ENCODE results near the gene GPR61.

The GPR61 gene

DNA sequence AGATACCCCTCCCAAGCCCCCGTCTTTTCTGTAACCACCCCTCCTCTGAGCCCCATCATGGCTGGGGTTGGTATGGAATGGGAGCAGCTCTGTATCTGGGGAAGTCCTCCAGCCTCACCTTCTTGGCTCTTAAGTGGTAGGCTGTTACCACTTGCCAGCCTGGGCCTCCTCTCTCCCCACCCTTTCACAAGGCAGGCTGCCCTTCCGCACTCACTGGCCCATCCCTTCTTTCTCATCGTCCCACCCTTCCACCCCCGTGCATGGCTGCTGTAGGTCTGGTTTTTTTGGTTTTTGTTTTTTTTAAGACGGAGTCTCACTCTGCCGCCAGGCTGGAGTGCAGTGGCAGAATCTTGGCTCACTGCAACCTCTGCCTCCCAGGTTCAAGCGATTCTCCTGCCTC is 40.6 kb upstream of the GPR61 start:
- Histone ChIP-seq H3K27me3 (ENCODE audit: control insufficient read depth, insufficient read depth, low read length) (no peaks in the 10 kb centered on the region), H3K36me3 (ENCODE audit: insufficient read depth, low read length) (peaks cover 31% of the 10 kb centered on the region), H3K9ac (ENCODE audit: low read depth, low read length) (no peak overlapping the region), H3K4me1 (ENCODE audit: control insufficient read depth, insufficient read depth, low read length) (peaks cover 26% of the 10 kb centered on the region), H3K4me2 (ENCODE audit: low read length) (peak overlapping the region; percentile 30), H3K9me3 (replicated peaks; ENCODE audit: low read length) (no peaks in the 10 kb centered on the region), H3K4me3 (ENCODE audit: low read length) (no peak overlapping the region)

DNA sequence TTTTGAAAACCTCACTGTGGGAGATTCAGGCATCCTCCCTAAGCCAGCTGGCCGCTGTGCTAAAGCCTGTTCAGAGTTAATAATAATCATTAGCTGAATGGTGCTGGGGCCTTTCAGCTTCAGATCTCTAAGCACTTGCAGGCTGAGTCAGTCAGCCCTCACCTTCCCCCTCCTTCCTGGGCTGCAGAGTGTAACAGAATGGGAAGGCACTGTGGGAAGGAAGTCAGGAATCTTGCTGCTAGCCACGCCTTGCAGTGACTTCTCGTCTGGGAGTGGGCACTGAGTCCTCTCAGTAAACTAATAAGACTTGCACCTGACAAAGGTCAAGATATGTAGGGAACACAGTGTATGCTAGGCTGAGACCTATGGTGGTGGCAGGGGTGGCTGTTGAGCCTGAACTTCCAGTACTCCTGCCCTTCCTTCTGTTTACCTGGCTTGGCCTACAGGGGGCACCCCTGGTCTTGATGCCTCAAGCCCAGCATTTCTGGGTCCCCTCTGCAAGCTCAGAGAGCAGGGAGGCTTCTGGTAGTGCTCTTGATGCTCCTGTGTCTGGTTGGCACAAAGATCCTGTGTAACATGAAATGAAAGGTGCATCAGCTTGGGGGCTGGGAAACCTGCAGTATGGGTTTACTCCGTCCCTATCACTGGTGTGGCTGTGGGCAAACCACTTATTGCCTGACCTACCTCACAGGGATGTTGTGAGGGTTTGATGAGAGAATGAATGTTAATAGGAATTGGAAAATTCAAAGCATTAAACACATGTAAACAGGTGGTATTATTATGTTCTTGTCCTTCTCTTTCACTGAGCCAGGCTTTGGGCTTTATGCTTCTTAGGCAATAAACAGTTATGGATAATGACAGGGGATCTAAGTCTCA is 39.8 kb upstream of the GPR61 start:
- H3K4me2 ChIP-seq (ENCODE audit: low read length), result no peak overlapping the region
- H3K4me1 ChIP-seq (ENCODE audit: control insufficient read depth, insufficient read depth, low read length), result peaks cover 21% of the 10 kb centered on the region
- H3K36me3 ChIP-seq (ENCODE audit: insufficient read depth, low read length), result peaks cover 31% of the 10 kb centered on the region
- H3K27me3 ChIP-seq (ENCODE audit: control insufficient read depth, insufficient read depth, low read length), result no peaks in the 10 kb centered on the region
- no peak overlapping the region for H3K4me3 ChIP-seq (ENCODE audit: low read length)
- no peak overlapping the region for H3K9ac ChIP-seq (ENCODE audit: low read depth, low read length)
- H3K9me3 ChIP-seq (replicated peaks; ENCODE audit: low read length), result no peaks in the 10 kb centered on the region

DNA sequence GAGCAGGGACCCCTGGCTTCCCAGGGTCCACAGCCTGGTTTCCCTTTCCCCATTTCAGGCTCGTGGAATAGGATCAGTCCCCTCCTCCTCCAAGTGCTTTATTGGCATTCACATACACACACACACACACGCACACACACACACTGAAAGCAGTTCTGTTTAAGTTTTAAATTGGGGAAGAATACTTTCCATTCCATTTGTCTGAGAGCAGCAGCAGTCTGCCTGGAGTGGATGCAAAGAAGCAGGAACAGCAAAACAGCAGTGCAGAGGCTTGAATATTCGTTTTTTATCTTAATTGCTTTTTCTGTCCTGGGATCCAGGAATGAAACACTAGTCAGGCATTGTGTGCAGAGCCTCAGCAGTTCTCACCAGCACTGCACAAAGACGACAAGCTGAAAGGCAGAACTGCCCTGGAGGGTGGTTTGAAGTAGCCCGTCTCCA is 38.7 kb upstream of the GPR61 start:
- H3K9me3 ChIP-seq (replicated peaks; ENCODE audit: low read length), result no peaks in the 10 kb centered on the region
- peaks cover 26% of the 10 kb centered on the region for H3K36me3 ChIP-seq (ENCODE audit: insufficient read depth, low read length)
- peaks cover 18% of the 10 kb centered on the region for H3K4me1 ChIP-seq (ENCODE audit: control insufficient read depth, insufficient read depth, low read length)
- H3K4me2 ChIP-seq (ENCODE audit: low read length), result no peak overlapping the region
- H3K4me3 ChIP-seq (ENCODE audit: low read length), result no peak overlapping the region
- H3K9ac ChIP-seq (ENCODE audit: low read depth, low read length), result no peak overlapping the region
- H3K27me3 ChIP-seq (ENCODE audit: control insufficient read depth, insufficient read depth, low read length), result no peaks in the 10 kb centered on the region

DNA sequence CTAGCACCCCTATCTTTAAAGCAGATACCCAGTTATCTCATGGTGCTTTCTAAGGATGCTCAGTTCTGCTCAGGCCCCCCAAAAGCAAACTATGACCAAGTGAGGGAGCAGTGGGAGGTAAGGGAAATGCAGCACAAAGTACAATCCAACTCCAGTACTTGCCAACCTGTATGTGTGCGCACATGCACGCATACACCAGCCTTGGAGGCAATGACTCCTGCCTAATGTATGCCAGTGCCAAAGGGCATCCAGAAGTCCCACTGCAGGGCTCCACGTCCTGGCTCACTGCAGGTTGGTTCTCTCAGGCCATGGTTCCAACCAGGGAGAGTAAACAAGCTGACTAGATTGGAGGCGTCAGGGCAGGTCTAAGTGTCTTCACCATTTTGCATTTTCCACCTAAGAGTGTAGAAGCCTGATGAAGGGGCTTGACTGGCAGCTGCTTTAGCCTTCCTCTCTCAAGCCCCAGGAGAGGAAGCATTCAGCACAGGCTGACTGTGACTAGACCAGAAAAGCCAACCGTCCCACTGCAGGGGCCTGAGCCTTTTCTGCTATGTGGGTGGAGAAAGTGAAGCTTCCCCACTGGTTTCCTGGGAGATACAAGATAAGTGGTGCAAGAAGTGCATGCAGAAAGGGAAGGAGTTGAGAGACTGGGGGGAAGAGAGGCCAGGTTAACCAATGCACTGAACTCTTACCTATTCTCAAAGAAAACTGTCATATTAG is 37.9 kb upstream of the GPR61 start:
- Histone ChIP-seq H3K4me1 (ENCODE audit: control insufficient read depth, insufficient read depth, low read length) (peaks cover 18% of the 10 kb centered on the region), H3K9ac (ENCODE audit: low read depth, low read length) (no peak overlapping the region), H3K4me2 (ENCODE audit: low read length) (no peak overlapping the region), H3K36me3 (ENCODE audit: insufficient read depth, low read length) (peaks cover 18% of the 10 kb centered on the region), H3K9me3 (replicated peaks; ENCODE audit: low read length) (no peaks in the 10 kb centered on the region), H3K27me3 (ENCODE audit: control insufficient read depth, insufficient read depth, low read length) (no peaks in the 10 kb centered on the region), H3K4me3 (ENCODE audit: low read length) (no peak overlapping the region)

DNA sequence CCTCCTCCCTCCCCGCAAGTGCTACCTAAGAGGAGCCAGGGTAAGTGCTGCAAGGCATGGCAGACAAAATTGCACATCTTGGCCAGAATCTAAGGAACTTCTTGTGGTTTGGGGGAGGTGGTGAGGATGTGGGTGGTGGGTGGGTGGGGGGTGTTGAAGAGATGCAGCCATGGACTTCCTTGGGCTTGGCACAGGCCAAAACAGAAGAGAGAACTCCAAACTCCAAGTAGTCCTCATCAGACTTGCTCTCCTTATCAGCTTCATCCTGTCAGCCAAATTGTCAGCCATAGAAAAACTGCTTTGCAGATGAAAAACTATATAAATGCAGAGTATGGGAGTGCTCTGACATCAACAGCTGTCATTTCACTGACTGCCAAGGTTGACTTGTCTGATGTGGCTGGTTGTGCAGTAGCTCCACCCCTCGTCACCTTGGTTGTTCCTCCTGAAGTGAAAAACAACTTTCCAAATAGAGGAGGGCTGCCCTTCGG is 37.3 kb upstream of the GPR61 start:
- Histone ChIP-seq H3K4me2 (ENCODE audit: low read length) (no peak overlapping the region), H3K4me3 (ENCODE audit: low read length) (no peak overlapping the region), H3K36me3 (ENCODE audit: insufficient read depth, low read length) (peaks cover 16% of the 10 kb centered on the region), H3K4me1 (ENCODE audit: control insufficient read depth, insufficient read depth, low read length) (peaks cover 18% of the 10 kb centered on the region), H3K9ac (ENCODE audit: low read depth, low read length) (no peak overlapping the region), H3K9me3 (replicated peaks; ENCODE audit: low read length) (no peaks in the 10 kb centered on the region), H3K27me3 (ENCODE audit: control insufficient read depth, insufficient read depth, low read length) (peaks cover 4% of the 10 kb centered on the region)

DNA sequence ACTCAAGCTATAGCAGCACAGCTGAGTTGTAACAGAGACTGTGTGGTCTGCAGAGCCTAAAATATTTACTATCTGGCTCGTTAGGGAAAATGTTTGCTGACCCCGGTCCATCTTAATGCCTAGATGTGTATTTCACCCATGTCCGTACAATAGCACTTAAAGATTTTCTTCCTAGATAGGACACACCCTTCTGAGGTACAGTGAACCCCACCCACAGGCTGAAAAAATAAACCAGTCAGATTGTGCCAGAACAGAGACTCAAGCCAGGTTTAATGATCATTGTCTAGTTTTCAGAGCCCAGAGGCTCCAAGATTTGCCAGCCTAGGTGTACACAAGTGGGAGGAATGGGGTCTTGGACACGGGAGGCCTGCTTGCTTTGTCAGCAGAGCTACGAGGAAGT is 35.7 kb upstream of the GPR61 start:
- Histone ChIP-seq H3K36me3 (ENCODE audit: insufficient read depth, low read length) (peaks cover 11% of the 10 kb centered on the region), H3K9ac (ENCODE audit: low read depth, low read length) (no peak overlapping the region), H3K4me1 (ENCODE audit: control insufficient read depth, insufficient read depth, low read length) (peaks cover 9% of the 10 kb centered on the region), H3K9me3 (replicated peaks; ENCODE audit: low read length) (no peaks in the 10 kb centered on the region), H3K4me3 (ENCODE audit: low read length) (no peak overlapping the region), H3K27me3 (ENCODE audit: control insufficient read depth, insufficient read depth, low read length) (peaks cover 20% of the 10 kb centered on the region), H3K4me2 (ENCODE audit: low read length) (no peak overlapping the region)

DNA sequence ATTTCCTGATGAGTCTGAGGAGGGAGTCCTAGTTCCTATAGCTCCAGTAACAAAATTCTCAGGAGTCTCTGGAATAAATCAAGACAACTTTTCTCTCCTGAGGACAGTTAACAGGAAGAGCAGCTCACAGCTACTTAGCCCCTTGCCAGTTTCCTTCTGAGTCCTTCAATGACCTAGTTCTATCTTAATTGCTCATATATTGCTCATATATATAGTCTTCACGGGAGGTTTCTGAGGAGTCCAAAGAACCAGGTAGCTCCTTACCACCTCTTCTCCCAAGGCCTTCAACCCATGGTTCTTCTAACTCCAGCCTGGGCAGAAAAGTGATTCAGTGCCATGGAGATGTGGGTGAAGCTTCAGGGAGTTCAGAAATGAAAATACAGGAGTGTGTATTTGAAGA is 34.7 kb upstream of the GPR61 start:
- H3K27me3 ChIP-seq (ENCODE audit: control insufficient read depth, insufficient read depth, low read length), result peaks cover 24% of the 10 kb centered on the region
- no peak overlapping the region for H3K9ac ChIP-seq (ENCODE audit: low read depth, low read length)
- H3K4me3 ChIP-seq (ENCODE audit: low read length), result no peak overlapping the region
- H3K9me3 ChIP-seq (replicated peaks; ENCODE audit: low read length), result no peaks in the 10 kb centered on the region
- H3K36me3 ChIP-seq (ENCODE audit: insufficient read depth, low read length), result peaks cover 11% of the 10 kb centered on the region
- H3K4me2 ChIP-seq (ENCODE audit: low read length), result no peak overlapping the region
- peaks cover 4% of the 10 kb centered on the region for H3K4me1 ChIP-seq (ENCODE audit: control insufficient read depth, insufficient read depth, low read length)

DNA sequence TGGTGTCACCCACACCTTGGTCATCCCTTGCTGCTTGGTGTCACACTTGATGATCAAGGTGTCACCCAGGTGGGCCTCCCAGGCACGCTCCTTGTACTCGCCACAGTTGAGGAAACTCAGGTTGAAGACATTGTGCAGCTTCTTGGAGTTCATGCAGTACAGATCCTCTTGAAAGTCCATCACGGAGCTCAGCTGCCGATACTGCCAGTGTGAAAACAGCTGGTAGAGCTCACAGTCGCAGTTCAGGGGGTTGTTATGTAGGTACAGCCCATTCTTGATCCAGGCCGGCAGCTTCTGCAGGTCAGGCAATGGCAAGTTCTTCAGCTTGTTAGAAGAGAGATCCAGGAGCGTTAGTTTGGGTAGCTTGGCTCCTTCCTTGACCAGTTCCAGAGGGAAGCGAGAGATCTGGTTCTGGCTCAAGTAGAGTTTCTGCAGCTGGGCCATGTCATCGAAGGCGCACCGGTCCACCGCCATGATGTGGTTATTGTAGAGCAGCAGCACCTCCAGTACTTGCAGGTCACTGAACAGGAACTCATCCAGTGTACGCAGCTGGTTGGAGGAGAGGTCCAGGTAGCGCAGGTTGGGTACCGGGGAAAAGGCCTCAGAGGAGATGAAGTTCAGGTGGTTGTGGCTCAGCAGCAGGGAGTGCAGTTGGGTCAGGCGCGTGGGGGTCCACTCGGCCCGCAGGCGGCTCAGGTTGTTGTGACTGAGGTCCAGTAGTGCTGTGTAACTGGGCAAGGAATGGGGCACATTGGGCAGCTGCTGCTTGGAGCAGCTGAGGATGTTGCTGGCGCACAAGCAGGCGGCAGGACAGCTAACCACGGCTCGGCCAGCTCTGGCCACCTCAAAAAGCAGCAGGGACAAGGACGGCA is 31.4 kb upstream of the GPR61 start:
- Histone ChIP-seq H3K27me3 (ENCODE audit: control insufficient read depth, insufficient read depth, low read length) (peaks cover 40% of the 10 kb centered on the region), H3K4me2 (ENCODE audit: low read length) (no peak overlapping the region), H3K9ac (ENCODE audit: low read depth, low read length) (no peak overlapping the region), H3K36me3 (ENCODE audit: insufficient read depth, low read length) (no peaks in the 10 kb centered on the region), H3K9me3 (replicated peaks; ENCODE audit: low read length) (no peaks in the 10 kb centered on the region), H3K4me3 (ENCODE audit: low read length) (no peak overlapping the region), H3K4me1 (ENCODE audit: control insufficient read depth, insufficient read depth, low read length) (peaks cover 9% of the 10 kb centered on the region)

DNA sequence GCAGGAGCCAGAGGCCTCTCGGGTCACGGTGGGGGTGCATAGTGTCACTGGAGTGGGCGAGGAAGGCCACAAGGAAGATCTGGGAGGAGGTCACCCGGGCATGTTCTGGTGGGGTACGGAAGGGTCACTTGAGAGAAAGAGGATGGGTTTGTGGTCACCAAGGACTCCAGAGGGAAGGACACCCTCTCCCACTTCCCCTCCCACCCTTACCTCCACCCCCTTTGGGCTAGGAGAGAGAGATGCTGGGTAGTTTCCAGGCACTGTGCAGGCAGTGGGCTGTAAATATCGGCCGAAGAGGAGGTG is 30.8 kb upstream of the GPR61 start:
- H3K27me3 ChIP-seq (ENCODE audit: control insufficient read depth, insufficient read depth, low read length), result peaks cover 40% of the 10 kb centered on the region
- H3K9me3 ChIP-seq (replicated peaks; ENCODE audit: low read length), result no peaks in the 10 kb centered on the region
- H3K9ac ChIP-seq (ENCODE audit: low read depth, low read length), result no peak overlapping the region
- no peaks in the 10 kb centered on the region for H3K36me3 ChIP-seq (ENCODE audit: insufficient read depth, low read length)
- H3K4me1 ChIP-seq (ENCODE audit: control insufficient read depth, insufficient read depth, low read length), result peaks cover 9% of the 10 kb centered on the region
- no peak overlapping the region for H3K4me3 ChIP-seq (ENCODE audit: low read length)
- peak overlapping the region; percentile 95 for H3K4me2 ChIP-seq (ENCODE audit: low read length)

DNA sequence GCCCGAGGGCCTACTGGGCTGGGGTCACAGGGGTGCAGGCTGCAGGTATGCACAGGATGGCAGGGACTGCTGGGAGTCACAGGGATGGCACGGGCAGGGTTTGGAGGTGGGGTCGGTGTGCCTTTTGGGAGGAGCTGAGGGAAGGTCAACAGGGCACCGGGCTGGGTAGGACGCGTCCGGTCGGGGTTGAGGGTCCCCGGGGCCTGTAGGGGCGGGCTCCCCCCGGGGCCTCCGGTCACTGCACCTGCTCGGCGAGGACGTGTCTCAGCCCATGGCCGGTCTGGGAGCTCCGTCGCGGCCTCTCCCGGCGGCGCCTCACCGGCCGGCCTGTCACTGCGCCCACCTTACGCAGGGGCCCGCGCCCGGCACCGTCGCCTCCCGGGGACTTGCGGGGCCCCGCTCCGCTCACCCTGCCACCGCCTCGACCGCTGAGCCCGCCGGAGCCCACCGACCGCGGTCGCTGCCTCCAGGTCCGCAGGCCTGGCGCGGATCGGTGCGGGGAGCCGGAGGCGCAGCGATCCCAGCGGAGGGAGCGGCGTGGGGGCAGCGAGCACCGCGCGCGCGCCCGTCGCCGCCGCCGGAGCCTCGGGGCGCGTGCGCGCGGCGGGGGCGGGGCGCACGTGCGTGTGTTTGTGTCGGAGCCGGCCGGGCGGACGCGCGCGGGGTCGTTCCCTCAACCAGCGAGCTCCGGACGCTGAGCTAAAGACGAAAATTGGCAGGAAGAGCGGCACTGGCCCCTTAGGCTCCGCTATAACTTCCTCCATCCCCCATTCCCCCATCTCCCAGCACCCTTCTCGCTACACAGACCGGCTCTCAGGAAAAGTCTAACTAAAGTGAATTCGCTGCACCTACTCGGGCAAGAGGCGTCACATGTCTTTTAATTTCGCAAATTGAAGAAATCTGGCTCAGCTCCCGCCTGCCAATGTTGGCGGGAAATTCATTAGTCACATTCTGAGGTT is 30.2 kb upstream of the GPR61 start, which contains the start of gene AMIGO1:
AMIGO1 (minus strand) TSS at position 552 of the 959 bp plus-strand sequence. CDS start 815 bp downstream, outside the sequence.
- peak within 1 kb of the TSS; percentile 81 for H3K4me3 ChIP-seq (ENCODE audit: low read length)
- H3K9me3 ChIP-seq (replicated peaks; ENCODE audit: low read length), result no peaks in the 10 kb centered on the region
- H3K27me3 ChIP-seq (ENCODE audit: control insufficient read depth, insufficient read depth, low read length), result peaks cover 40% of the 10 kb centered on the region
- peak within 1 kb of the TSS; percentile 95 for H3K4me2 ChIP-seq (ENCODE audit: low read length)
- no peaks in the 10 kb centered on the region for H3K36me3 ChIP-seq (ENCODE audit: insufficient read depth, low read length)
- H3K9ac ChIP-seq (ENCODE audit: low read depth, low read length), result peak within 1 kb of the TSS; percentile 42
- H3K4me1 ChIP-seq (ENCODE audit: control insufficient read depth, insufficient read depth, low read length), result peaks cover 9% of the 10 kb centered on the region
